Measurements from ENCODE around the gene PCDH17.

Gene PCDH17

DNA sequence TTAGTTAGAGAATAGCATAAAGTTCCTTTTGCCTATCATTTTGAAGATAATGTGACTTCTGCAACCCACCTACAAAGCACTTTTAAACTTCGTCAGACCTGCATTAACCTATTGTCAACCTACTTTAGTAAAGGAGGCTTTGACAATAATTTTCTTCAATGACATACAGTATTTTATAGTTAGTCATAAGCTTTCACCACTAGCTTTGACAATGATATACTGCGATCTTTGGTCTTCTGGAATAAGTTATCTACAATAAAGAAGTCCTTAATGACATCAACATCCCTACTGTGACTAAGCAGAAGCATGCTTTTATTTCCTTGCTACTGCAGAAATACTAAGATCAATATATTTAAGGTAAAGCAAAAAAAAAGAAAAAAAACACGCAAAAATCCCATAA is 9.5 kb downstream of the PCDH17 start:
- no peak for DNase-seq (ENCODE audit: low spot score)
- TF ChIP-seq, protein P1, sequence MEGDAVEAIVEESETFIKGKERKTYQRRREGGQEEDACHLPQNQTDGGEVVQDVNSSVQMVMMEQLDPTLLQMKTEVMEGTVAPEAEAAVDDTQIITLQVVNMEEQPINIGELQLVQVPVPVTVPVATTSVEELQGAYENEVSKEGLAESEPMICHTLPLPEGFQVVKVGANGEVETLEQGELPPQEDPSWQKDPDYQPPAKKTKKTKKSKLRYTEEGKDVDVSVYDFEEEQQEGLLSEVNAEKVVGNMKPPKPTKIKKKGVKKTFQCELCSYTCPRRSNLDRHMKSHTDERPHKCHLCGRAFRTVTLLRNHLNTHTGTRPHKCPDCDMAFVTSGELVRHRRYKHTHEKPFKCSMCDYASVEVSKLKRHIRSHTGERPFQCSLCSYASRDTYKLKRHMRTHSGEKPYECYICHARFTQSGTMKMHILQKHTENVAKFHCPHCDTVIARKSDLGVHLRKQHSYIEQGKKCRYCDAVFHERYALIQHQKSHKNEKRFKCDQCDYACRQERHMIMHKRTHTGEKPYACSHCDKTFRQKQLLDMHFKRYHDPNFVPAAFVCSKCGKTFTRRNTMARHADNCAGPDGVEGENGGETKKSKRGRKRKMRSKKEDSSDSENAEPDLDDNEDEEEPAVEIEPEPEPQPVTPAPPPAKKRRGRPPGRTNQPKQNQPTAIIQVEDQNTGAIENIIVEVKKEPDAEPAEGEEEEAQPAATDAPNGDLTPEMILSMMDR (IDR thresholded peaks at IDR 0.05; ENCODE audit: extremely low read depth, insufficient read depth, missing control alignments), result no peak
- in situ Hi-C loops (cut with MboI; ENCODE audit: low pct_unique_long_range_greater_than_20kb, low sequenced_read_pairs, unreplicated experiment), result loop anchor here (25.0 kb wide), 1 partner anchor 1671 kb away; no protein-coding TSS in a partner anchor

DNA sequence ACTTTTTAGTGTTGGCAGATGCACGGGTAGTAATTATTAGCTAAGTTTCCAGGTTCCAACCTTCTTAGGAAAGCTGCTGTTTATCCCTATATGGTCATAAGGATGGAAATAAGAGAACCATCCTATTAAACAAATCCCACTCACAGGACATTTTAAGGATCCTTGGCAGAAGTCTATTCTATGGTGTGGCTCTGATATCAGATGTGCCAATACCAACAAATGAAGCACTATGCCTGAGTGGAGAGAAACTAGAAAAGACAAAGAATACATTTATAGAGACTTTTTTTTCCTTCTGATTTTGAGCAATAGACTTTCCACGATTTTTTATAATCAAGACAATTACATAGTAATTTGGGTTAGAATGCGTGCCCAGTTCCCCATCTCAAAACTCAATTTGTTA is 12.6 kb downstream of the PCDH17 start:
- in situ Hi-C loops (cut with MboI; ENCODE audit: low pct_unique_long_range_greater_than_20kb, low sequenced_read_pairs, unreplicated experiment), result loop anchor here (25.0 kb wide), 1 partner anchor 1668 kb away; no protein-coding TSS in a partner anchor
- no peak for DNase-seq (ENCODE audit: low spot score)
- TF ChIP-seq, protein P1 (IDR thresholded peaks at IDR 0.05; ENCODE audit: extremely low read depth, insufficient read depth, missing control alignments), result no peak

DNA sequence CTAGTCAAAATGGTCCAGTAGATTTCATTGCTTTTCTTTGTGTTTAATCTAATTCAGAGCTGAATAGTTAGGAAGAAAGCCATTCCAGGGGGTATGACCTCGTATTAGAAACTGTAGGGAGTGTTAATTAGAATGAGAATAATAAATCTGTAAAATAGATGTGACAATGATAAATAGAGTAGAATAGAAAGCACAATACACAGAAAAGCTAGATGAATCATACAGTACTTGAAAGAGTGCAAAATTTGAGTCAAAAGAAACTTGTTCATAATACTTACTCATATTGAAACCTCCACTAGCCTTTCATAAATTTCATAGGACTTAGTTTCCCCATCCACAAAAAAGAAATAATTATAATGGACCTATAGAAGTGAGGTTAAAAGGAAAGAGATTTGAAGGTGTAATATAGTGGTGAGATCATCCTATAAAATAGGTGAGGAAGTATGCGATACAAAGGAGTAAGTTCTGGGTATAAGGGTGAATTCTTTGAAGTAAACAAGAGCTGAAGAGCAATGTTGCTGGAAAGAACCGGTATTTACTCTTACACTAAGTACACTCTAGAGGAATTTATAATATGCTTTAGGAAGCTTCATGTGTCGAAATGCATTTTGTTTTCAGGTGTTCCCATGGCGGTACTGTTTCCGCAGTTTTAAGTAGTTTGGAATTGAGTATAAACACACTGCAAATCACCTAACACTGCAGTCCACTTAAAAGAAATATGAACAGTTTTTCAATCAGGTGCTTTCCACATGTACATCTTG is 21.9 kb downstream of the PCDH17 start:
- TF ChIP-seq, protein P1 (IDR thresholded peaks at IDR 0.05; ENCODE audit: extremely low read depth, insufficient read depth, missing control alignments), result no peak
- in situ Hi-C loops (cut with MboI; ENCODE audit: low pct_unique_long_range_greater_than_20kb, low sequenced_read_pairs, unreplicated experiment), result no loop called here
- DNase-seq (ENCODE audit: low spot score), result no peak

DNA sequence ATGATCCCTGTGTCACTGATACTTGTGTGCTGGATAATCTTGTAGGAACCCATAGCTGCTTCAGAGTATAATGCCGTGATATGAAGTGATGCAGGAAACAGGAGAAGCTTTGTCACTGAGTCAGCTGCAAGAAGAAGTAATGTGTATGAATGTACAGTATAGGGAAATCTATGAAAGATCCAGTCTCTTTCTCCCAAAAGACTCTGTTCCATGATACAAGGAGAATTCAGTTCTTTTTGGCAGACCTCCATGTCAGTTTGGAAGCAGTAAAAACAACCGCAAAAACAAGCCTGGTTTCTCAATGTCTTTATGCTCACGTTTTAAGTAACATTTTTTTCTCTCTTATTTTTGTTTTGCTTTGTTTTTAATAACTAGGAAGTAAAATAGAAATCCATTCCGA is 33.9 kb downstream of the PCDH17 start:
- no peak for DNase-seq (ENCODE audit: low spot score)
- in situ Hi-C loops (cut with MboI; ENCODE audit: low pct_unique_long_range_greater_than_20kb, low sequenced_read_pairs, unreplicated experiment), result no loop called here
- TF ChIP-seq, protein P1 (IDR thresholded peaks at IDR 0.05; ENCODE audit: extremely low read depth, insufficient read depth, missing control alignments), result no peak

DNA sequence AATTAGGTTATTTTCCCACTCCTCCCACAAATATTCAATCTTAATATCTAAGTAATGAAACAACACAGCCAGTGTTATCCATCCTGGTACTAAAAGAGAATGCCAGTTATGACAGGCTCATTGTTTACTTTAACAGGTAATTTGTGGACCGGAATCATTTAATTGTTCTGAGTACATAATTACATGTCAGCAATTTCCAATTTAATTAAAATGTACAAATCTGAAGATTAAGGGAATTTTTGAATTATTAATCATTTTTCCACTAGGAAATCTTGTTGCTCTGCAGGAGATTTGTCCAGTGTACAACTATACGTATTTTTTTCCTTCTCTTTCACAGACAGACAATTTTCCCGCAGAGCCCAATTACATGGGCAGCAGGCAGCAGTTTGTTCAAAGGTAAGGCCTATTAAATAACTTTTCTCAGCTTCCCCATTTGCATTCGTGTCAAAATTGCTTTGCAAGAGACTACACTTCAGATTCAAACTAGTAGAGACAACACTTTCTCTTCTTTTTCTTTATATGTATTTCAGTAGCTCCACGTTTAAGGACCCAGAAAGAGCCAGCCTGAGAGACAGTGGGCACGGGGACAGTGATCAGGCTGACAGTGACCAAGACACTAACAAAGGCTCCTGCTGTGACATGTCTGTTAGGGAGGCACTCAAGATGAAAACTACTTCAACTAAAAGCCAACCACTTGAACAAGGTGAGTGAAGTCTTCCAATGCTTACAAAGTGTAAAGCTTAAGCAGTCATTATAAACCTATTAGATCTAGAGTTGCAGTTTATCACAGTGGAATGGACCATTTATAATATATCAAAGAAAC is 34.8 kb downstream of the PCDH17 start:
- TF ChIP-seq, protein P1 (IDR thresholded peaks at IDR 0.05; ENCODE audit: extremely low read depth, insufficient read depth, missing control alignments), result no peak
- DNase-seq (ENCODE audit: low spot score), result no peak
- in situ Hi-C loops (cut with MboI; ENCODE audit: low pct_unique_long_range_greater_than_20kb, low sequenced_read_pairs, unreplicated experiment), result no loop called here

DNA sequence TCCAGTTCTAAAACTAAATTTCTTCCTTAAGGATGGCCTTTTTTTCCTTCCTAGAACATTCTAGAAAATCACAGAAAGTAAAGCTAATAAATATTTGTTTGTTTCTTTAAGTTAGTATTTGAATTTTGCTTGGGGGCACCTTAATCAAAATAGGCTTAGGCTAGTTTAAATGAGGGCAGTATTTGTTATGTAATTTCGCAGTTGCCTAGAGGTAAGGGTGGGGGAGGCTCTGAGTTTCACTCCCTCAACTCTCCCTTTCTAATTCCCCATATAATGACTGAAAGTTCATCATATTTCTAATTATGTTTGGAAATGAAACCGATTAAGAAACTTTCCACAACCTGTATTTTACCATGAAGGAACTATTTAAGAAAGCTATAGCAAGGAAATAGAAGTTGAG is 40.6 kb downstream of the PCDH17 start:
- no peak for DNase-seq (ENCODE audit: low spot score)
- TF ChIP-seq, protein P1 (IDR thresholded peaks at IDR 0.05; ENCODE audit: extremely low read depth, insufficient read depth, missing control alignments), result no peak
- in situ Hi-C loops (cut with MboI; ENCODE audit: low pct_unique_long_range_greater_than_20kb, low sequenced_read_pairs, unreplicated experiment), result no loop called here

Data from GM13977 (cell line).